Activated B cell treated with CpG ODN at 0.5 μM for 24 hours (primary cell): ENCODE measurements around the gene UGT1A4. TPM values are rescaled to one million over a fixed set of nuclear protein-coding genes. Genes with fewer than 3 reads are reported as not detected.
A peak's percentile ranks its signal among the peaks of the same experiment; 100 is the strongest.

ENCODE experiments used
- ATAC-seq: fragments of 200-7000 bp; cut with Tn5 transposase; one replicate; pipeline ENCODE4 v1.10.0; 2021; ENCODE audit warnings: low read depth, mild to moderate bottlenecking, moderate library complexity
- CTCF ChIA-PET: fragments of 350-600 bp; sonication (Branson Sonifier 250); formaldehyde crosslinking; loops from one replicate; lab custom pipeline; 2021; ENCODE audit warnings: antibody characterized with exemption; lab: Charles Lee
- POLR2A ChIA-PET: fragments of 350-600 bp; sonication (Branson Sonifier 250); formaldehyde crosslinking; loops from one replicate; lab custom pipeline; 2021; ENCODE audit warnings: antibody characterized with exemption; lab: Charles Lee
- DNase-seq: peaks from one replicate; pipeline ENCODE4 v3.0.0; 2022
- H3K27ac Mint-ChIP-seq: one replicate; pipeline ENCODE4 v1.8.0; 2020; ENCODE audit warnings: mixed read lengths
- H3K27me3 Mint-ChIP-seq: one replicate; pipeline ENCODE4 v1.8.0; 2021; ENCODE audit warnings: mixed read lengths
- H3K36me3 Mint-ChIP-seq: one replicate; pipeline ENCODE4 v1.8.0; 2021; ENCODE audit warnings: low read depth, mixed read lengths
- H3K4me1 Mint-ChIP-seq: one replicate; pipeline ENCODE4 v1.8.0; 2021; ENCODE audit warnings: mixed read lengths
- H3K4me3 Mint-ChIP-seq: one replicate; pipeline ENCODE4 v1.8.0; 2020; ENCODE audit warnings: mild to moderate bottlenecking, mixed read lengths
- H3K9me3 Mint-ChIP-seq: one replicate; pipeline ENCODE4 v1.8.0; 2020; ENCODE audit warnings: mixed read lengths
- CTCF ChIP-seq: fragments of 200-600 bp; IDR thresholded peaks from one replicate; pipeline ENCODE4 v1.8.0; 2022; ENCODE audit warnings: antibody characterized with exemption, mild to moderate bottlenecking
- intact Hi-C: fragments of 100-400 bp; cut with micrococcal nuclease; formaldehyde crosslinking; loops from one replicate; pipeline ENCODE4 v1.15.1; 2024
- total RNA-seq: library from RNA; stranded (reverse); gene quantifications from 2 replicates; pipeline ENCODE4 v1.2.3, GENCODE V29; 2022

UGT1A4 gene
- total RNA-seq, 1 donor from 2014 or later = not detected

- ATAC-seq (no peak), DNase-seq (no peak)
- Mint-ChIP-seq H3K27ac (no peak overlapping the region), H3K4me3 (no peak overlapping the region), H3K27me3 (peaks cover 18% of the 10 kb centered on the region), H3K36me3 (no peaks in the 10 kb centered on the region), H3K9me3 (peaks cover 3% of the 10 kb centered on the region), H3K4me1 (no peaks in the 10 kb centered on the region)
- TF ChIP-seq CTCF = no peak
- intact Hi-C loops = loop anchor here (10.0 kb wide), 1 partner anchor 151 kb away; no protein-coding TSS in a partner anchor
- ChIA-PET POLR2A (no interaction called here), CTCF (no interaction called here)
These were observed 12.5 kb upstream of the UGT1A4 start for GRCh38 chr2:233705911-233706506.

DNA sequence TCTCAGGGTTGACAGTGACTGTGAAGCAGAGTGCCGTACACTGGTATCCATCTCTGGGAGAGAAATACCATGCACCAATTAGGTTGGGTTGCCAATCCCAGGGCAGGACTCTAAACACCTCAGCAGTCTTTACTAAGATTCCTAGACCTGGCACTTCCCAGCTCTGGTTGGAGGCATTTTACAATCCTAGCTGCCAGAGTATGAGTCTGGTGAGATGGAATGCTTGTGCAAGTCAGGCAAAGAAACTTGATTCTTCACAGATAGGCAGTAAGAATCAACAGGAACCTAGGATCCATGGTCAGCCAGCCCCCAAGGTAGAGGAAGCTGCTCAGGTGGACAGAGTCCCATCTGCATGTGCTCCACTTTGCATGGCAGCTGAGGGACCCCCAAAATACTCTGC lies 11.8 kb upstream of the UGT1A4 start:
- ATAC-seq = no peak
- H3K27ac Mint-ChIP-seq = no peak overlapping the region
- peaks cover 21% of the 10 kb centered on the region for H3K27me3 Mint-ChIP-seq
- peaks cover 3% of the 10 kb centered on the region for H3K9me3 Mint-ChIP-seq
- no peak for DNase-seq
- ChIA-PET CTCF (no interaction called here), POLR2A (no interaction called here)
- TF ChIP-seq CTCF = no peak
- intact Hi-C loops = loop anchor here (10.0 kb wide), 1 partner anchor 152 kb away; no protein-coding TSS in a partner anchor
- H3K4me1 Mint-ChIP-seq = peaks cover 4% of the 10 kb centered on the region
- H3K4me3 Mint-ChIP-seq = no peak overlapping the region
- H3K36me3 Mint-ChIP-seq = no peaks in the 10 kb centered on the region

GRCh38 chr2:233707940-233708644 lies 10.4 kb upstream of the UGT1A4 start:
- Mint-ChIP-seq H3K27me3 (peaks cover 21% of the 10 kb centered on the region), H3K4me3 (no peak overlapping the region), H3K4me1 (peaks cover 4% of the 10 kb centered on the region), H3K27ac (no peak overlapping the region), H3K9me3 (peaks cover 3% of the 10 kb centered on the region), H3K36me3 (no peaks in the 10 kb centered on the region)
- ATAC-seq = no peak
- POLR2A ChIA-PET = no interaction called here
- intact Hi-C loops = loop anchor here (10.0 kb wide), 1 partner anchor 153 kb away; no protein-coding TSS in a partner anchor
- CTCF ChIA-PET = no interaction called here
- no peak for TF ChIP-seq CTCF
- no peak for DNase-seq

DNA sequence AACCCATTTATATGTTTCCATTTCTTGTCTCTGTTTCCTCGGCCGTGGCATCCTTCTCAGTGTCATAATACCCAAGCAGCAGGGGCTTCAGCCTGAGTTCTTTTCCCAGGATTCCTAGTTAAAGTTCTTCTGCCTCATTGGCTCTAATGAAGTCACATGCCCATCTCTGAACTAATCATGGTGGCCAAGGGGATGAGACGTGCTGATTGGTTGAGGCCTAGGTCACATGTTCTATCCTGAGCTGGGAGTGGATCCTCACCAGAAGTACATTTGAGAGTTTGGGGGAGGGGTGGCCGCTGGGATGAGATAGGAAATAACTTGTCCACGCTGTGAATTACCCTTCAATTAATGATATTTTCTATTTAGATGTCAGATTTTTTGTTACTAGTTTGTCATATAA lies 9.6 kb upstream of the UGT1A4 start:
- DNase-seq (no peak), ATAC-seq (no peak)
- H3K9me3 Mint-ChIP-seq = peaks cover 3% of the 10 kb centered on the region
- no peak for TF ChIP-seq CTCF
- no peaks in the 10 kb centered on the region for H3K36me3 Mint-ChIP-seq
- intact Hi-C loops = loop anchor here (10.0 kb wide), 1 partner anchor 154 kb away; no protein-coding TSS in a partner anchor
- H3K4me3 Mint-ChIP-seq = no peak overlapping the region
- H3K4me1 Mint-ChIP-seq = peaks cover 4% of the 10 kb centered on the region
- ChIA-PET POLR2A (no interaction called here), CTCF (no interaction called here)
- peaks cover 23% of the 10 kb centered on the region for H3K27me3 Mint-ChIP-seq
- H3K27ac Mint-ChIP-seq = no peak overlapping the region

GRCh38 chr2:233711312-233712008 lies 7.1 kb upstream of the UGT1A4 start:
- Mint-ChIP-seq H3K36me3 (no peaks in the 10 kb centered on the region), H3K4me3 (no peak overlapping the region), H3K27me3 (peaks cover 32% of the 10 kb centered on the region), H3K9me3 (no peaks in the 10 kb centered on the region), H3K4me1 (peaks cover 4% of the 10 kb centered on the region), H3K27ac (no peak overlapping the region)
- ChIA-PET POLR2A (interaction anchor here (0.6 kb wide), 1 partner anchor 425 kb away, joined by 3 read pairs; no protein-coding TSS in a partner anchor), CTCF (interaction anchor here (1.1 to 2.1 kb wide), 4 partner anchors 13 to 307 kb away, joined by 3 to 8 read pairs (median 4); no protein-coding TSS in a partner anchor)
- intact Hi-C loops = loop anchor here (1.0 to 5.0 kb wide), 4 partner anchors 214 to 1104 kb away; no protein-coding TSS in a partner anchor
- peak; percentile 75 for TF ChIP-seq CTCF
- DNase-seq = peak; percentile 55
- peak; percentile 66 for ATAC-seq
